ENCODE results near the gene CDKN3. TPM values are rescaled to one million over a fixed set of nuclear protein-coding genes. Genes with fewer than 3 reads are reported as not detected.

CDKN3 gene, protein sequence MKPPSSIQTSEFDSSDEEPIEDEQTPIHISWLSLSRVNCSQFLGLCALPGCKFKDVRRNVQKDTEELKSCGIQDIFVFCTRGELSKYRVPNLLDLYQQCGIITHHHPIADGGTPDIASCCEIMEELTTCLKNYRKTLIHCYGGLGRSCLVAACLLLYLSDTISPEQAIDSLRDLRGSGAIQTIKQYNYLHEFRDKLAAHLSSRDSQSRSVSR
- 71.7 to 85.5 TPM (median 75.8 TPM) in 5 replicates for total RNA-seq (2022; extraction: Qiagen RNA extraction; ENCODE audit: low read depth)

GRCh38 chr14:54396493-54397335, at the start of gene CDKN3:
CDKN3 (plus strand) TSS chr14:54397007; CDS start chr14:54397069, 62 bp downstream.

DNA sequence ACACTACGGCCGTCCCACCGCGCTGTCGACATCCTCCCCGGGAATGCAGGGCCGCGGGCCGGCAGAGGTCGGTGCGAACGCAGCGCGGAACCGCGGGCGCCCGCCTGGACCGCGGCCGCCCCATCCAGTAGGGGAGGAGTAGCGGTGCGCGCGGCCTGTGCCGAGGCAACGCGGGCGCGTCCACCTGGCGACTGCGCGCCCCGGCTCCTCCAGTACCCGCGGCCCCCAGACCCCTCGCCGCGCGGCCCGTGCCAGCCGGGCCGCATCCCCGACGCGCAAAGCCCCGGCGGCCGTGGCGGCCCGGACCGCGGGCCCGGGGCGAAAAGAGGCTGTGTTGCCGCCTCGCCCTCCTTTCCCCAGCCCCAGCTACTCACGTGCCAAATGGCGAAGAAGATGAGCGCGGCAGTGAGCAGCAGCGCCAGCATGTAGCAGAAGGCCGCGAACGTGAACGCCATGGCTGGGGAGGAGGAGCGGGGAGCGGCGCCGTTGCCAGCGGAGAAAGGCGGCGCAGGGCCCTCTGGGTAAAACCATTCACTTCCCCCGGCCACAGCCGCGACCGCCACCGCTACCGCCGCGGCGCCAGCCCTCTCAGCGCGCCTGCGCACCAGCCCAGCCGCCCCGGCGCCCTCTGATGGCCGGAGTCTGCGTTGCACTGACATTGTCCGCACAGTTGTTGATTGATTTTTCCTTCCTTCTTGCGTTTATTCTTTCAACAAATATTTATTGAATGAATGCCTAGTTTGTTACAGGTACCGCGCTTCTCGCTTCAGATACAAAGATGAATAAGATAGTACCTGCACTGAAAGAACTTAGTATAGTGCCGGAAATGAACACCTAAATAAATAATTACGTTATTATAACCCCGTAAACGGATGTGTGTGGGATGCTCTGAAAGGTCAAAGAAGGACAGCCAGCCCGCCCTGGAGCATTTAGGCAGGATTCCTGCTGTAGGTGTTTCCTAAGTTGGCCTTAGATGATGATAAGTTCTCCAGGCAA, 44.4 kb downstream of the CDKN3 start, which contains the start of gene CNIH1:
CNIH1 (minus strand) TSS at position 502 of the 996 bp plus-strand sequence; CDS start at position 455, 47 bp downstream.

Other genes starting within 250 kb of the CDKN3 start
- gene CNIH1, start 44.4 kb downstream of the CDKN3 start, total RNA-seq (2022; extraction: Qiagen RNA extraction; ENCODE audit: low read depth): 230 to 336 TPM (median 263 TPM) in 5 replicates
- gene GMFB, start 92.0 kb downstream of the CDKN3 start, total RNA-seq (2022; extraction: Qiagen RNA extraction; ENCODE audit: low read depth): 36.4 to 97.2 TPM (median 37.5 TPM) in 5 replicates
- gene CGRRF1, start 112.9 kb downstream of the CDKN3 start, total RNA-seq (2022; extraction: Qiagen RNA extraction; ENCODE audit: low read depth): 18.1 to 20.2 TPM (median 18.4 TPM) in 5 replicates
- gene SAMD4A, start 170.1 kb downstream of the CDKN3 start, total RNA-seq (2022; extraction: Qiagen RNA extraction; ENCODE audit: low read depth): 6.3 to 8.5 TPM (median 6.7 TPM) in 5 replicates